ENCODE measurements around the gene FAM241B. TPM values are rescaled to one million over a fixed set of nuclear protein-coding genes. Genes with fewer than 3 reads are reported as not detected.

FAM241B gene
- polyA plus RNA-seq, 1 of the 3 experiments (the other 2 are of a cell fraction) = 16.0 TPM

GRCh38 chr10:69584624-69585023, 45.4 kb upstream of the FAM241B start:
- WGBS (ENCODE audit: low lambda C conversion rate) = 20% methylated on average over 3 of the region's 3 CpGs
- Histone ChIP-seq H3K36me3 (replicated peaks in 1 of 2; ENCODE audit: control insufficient read depth in 1 of 2, insufficient read depth in 2 of 2, low read length in 1 of 2) (no peaks in the 10 kb centered on the region), H3K9me2 (no peaks in the 10 kb centered on the region), H3K4me3 (ENCODE audit: low read depth in 2 of 2, low read length in 1 of 2) (no peak overlapping the region), H3K27me3 (ENCODE audit: insufficient read depth) (peaks cover 3% of the 10 kb centered on the region), H3K4me1 (ENCODE audit: control insufficient read depth in 1 of 2, insufficient read depth in 2 of 2, low read depth in 1 of 2, low read length in 1 of 2) (no peaks in the 10 kb centered on the region), H3F3A (replicated peaks; ENCODE audit: insufficient read depth) (no peaks in the 10 kb centered on the region), H2AFZ (ENCODE audit: low read depth) (no peak overlapping the region), H4K20me1 (ENCODE audit: insufficient read depth) (no peaks in the 10 kb centered on the region), H3K9ac (no peak overlapping the region), H3K9me3 (no peaks in the 10 kb centered on the region), H3K4me2 (no peak overlapping the region), H3K27ac (ENCODE audit: low read depth in 2 of 2, low read length in 1 of 2) (no peak overlapping the region), H3K79me2 (ENCODE audit: insufficient read depth) (no peaks in the 10 kb centered on the region)
- ChIA-PET CTCF (interaction anchor here (0.7 to 1.8 kb wide), 4 partner anchors 8 to 69 kb away, joined by 3 to 5 read pairs (median 4); no protein-coding TSS in a partner anchor), POLR2A (no interaction called here)
- no peak for DNase-seq
- TF ChIP-seq, protein P1, sequence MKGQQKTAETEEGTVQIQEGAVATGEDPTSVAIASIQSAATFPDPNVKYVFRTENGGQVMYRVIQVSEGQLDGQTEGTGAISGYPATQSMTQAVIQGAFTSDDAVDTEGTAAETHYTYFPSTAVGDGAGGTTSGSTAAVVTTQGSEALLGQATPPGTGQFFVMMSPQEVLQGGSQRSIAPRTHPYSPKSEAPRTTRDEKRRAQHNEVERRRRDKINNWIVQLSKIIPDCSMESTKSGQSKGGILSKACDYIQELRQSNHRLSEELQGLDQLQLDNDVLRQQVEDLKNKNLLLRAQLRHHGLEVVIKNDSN (IDR thresholded peaks at IDR 0.05; ENCODE audit: borderline replicate concordance, low read depth) = no peak
- TF ChIP-seq FOXJ3 (CRISPR knock-in tag; IDR thresholded peaks at IDR 0.05) (no peak), RXRA (IDR thresholded peaks at IDR 0.05; ENCODE audit: borderline replicate concordance, low read depth) (no peak), JUND (IDR thresholded peaks at IDR 0.05) (no peak), SMC3 (IDR thresholded peaks at IDR 0.05; ENCODE audit: low read depth, low read length) (no peak), TCF12 (IDR thresholded peaks at IDR 0.05) (no peak)
- TF ChIP-seq, protein P2, sequence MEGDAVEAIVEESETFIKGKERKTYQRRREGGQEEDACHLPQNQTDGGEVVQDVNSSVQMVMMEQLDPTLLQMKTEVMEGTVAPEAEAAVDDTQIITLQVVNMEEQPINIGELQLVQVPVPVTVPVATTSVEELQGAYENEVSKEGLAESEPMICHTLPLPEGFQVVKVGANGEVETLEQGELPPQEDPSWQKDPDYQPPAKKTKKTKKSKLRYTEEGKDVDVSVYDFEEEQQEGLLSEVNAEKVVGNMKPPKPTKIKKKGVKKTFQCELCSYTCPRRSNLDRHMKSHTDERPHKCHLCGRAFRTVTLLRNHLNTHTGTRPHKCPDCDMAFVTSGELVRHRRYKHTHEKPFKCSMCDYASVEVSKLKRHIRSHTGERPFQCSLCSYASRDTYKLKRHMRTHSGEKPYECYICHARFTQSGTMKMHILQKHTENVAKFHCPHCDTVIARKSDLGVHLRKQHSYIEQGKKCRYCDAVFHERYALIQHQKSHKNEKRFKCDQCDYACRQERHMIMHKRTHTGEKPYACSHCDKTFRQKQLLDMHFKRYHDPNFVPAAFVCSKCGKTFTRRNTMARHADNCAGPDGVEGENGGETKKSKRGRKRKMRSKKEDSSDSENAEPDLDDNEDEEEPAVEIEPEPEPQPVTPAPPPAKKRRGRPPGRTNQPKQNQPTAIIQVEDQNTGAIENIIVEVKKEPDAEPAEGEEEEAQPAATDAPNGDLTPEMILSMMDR (IDR thresholded peaks at IDR 0.05) = no peak

GRCh38 chr10:69588358-69588757, 41.7 kb upstream of the FAM241B start:
- Histone ChIP-seq H3K27ac (ENCODE audit: low read depth in 2 of 2, low read length in 1 of 2) (no peak overlapping the region), H3K36me3 (replicated peaks in 1 of 2; ENCODE audit: control insufficient read depth in 1 of 2, insufficient read depth in 2 of 2, low read length in 1 of 2) (no peaks in the 10 kb centered on the region), H3K4me3 (ENCODE audit: low read depth in 2 of 2, low read length in 1 of 2) (no peak overlapping the region), H3K9me3 (no peaks in the 10 kb centered on the region), H3K27me3 (ENCODE audit: insufficient read depth) (no peaks in the 10 kb centered on the region; the same call in 1 of the 2 replicates), H3K9ac (no peak overlapping the region), H3K4me2 (no peak overlapping the region), H4K20me1 (ENCODE audit: insufficient read depth) (no peaks in the 10 kb centered on the region), H3K4me1 (ENCODE audit: control insufficient read depth in 1 of 2, insufficient read depth in 2 of 2, low read depth in 1 of 2, low read length in 1 of 2) (no peaks in the 10 kb centered on the region), H3K9me2 (no peaks in the 10 kb centered on the region), H2AFZ (ENCODE audit: low read depth) (no peak overlapping the region), H3K79me2 (ENCODE audit: insufficient read depth) (no peaks in the 10 kb centered on the region), H3F3A (replicated peaks; ENCODE audit: insufficient read depth) (no peaks in the 10 kb centered on the region)
- CTCF ChIA-PET = interaction anchor here (1.1 to 1.7 kb wide), 3 partner anchors 19 to 72 kb away, joined by 3 to 6 read pairs (median 5); no protein-coding TSS in a partner anchor
- POLR2A ChIA-PET = no interaction called here
- 4% methylated on average over 3 of the region's 3 CpGs for WGBS (ENCODE audit: low lambda C conversion rate)
- TF ChIP-seq POLR2AphosphoS5 (IDR thresholded peaks at IDR 0.05; ENCODE audit: low read depth, low read length) (no peak), EP300 (IDR thresholded peaks at IDR 0.05; ENCODE audit: borderline replicate concordance in 1 of 2, low read depth in 1 of 2, low read length in 1 of 2) (no peak), ELF1 (IDR thresholded peaks at IDR 0.05) (no peak), RAD21 (IDR thresholded peaks at IDR 0.05; ENCODE audit: low read length) (no peak), TAF1 (IDR thresholded peaks at IDR 0.05; ENCODE audit: borderline replicate concordance, low read depth, low read length) (no peak), TEAD4 (IDR thresholded peaks at IDR 0.05; ENCODE audit: borderline replicate concordance, insufficient read depth) (no peak), NFIC (IDR thresholded peaks at IDR 0.05; ENCODE audit: borderline replicate concordance) (no peak), GATA2 (CRISPR knock-in tag; IDR thresholded peaks at IDR 0.05) (no peak), RCOR1 (IDR thresholded peaks at IDR 0.05; ENCODE audit: low read length) (no peak), FOSL2 (IDR thresholded peaks at IDR 0.05; ENCODE audit: borderline replicate concordance, low read depth) (no peak), RFX5 (IDR thresholded peaks at IDR 0.05; ENCODE audit: low read length) (no peak), TCF12 (IDR thresholded peaks at IDR 0.05) (no peak), EZH2phosphoT487 (IDR thresholded peaks at IDR 0.05; ENCODE audit: borderline replicate concordance, low read depth) (no peak), CHD2 (IDR thresholded peaks at IDR 0.05; ENCODE audit: low read length, partially characterized antibody) (no peak)
- TF ChIP-seq, protein P3, sequence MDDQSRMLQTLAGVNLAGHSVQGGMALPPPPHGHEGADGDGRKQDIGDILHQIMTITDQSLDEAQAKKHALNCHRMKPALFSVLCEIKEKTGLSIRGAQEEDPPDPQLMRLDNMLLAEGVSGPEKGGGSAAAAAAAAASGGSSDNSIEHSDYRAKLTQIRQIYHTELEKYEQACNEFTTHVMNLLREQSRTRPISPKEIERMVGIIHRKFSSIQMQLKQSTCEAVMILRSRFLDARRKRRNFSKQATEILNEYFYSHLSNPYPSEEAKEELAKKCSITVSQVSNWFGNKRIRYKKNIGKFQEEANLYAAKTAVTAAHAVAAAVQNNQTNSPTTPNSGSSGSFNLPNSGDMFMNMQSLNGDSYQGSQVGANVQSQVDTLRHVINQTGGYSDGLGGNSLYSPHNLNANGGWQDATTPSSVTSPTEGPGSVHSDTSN (IDR thresholded peaks at IDR 0.05) = no peak
- TF ChIP-seq, protein P4, sequence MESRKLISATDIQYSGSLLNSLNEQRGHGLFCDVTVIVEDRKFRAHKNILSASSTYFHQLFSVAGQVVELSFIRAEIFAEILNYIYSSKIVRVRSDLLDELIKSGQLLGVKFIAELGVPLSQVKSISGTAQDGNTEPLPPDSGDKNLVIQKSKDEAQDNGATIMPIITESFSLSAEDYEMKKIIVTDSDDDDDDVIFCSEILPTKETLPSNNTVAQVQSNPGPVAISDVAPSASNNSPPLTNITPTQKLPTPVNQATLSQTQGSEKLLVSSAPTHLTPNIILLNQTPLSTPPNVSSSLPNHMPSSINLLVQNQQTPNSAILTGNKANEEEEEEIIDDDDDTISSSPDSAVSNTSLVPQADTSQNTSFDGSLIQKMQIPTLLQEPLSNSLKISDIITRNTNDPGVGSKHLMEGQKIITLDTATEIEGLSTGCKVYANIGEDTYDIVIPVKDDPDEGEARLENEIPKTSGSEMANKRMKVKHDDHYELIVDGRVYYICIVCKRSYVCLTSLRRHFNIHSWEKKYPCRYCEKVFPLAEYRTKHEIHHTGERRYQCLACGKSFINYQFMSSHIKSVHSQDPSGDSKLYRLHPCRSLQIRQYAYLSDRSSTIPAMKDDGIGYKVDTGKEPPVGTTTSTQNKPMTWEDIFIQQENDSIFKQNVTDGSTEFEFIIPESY (IDR thresholded peaks at IDR 0.05; ENCODE audit: borderline replicate concordance, low read depth) = no peak
- DNase-seq = no peak

All from SK-N-SH (cell line).